Inflammatory macrophage treated with lipopolysaccharide for 4 hours (primary cell): Measurements from ENCODE around the gene PHEX.

Experiments
- DNase-seq: peaks from one replicate; pipeline ENCODE4 v3.0.0-alpha.2; 2020

The PHEX gene

GRCh38 chrX:22163326-22163725 lies 131.2 kb downstream of the PHEX start:
- DNase-seq: no peak

- no peak for DNase-seq
Measured at GRCh38 chrX:22164770-22165388, 132.8 kb downstream of the PHEX start.

GRCh38 chrX:22165732-22166457 lies 133.8 kb downstream of the PHEX start:
- DNase-seq: no peak

GRCh38 chrX:22171287-22172060 lies 139.3 kb downstream of the PHEX start:
- DNase-seq: no peak

GRCh38 chrX:22173966-22174365 lies 141.8 kb downstream of the PHEX start:
- no peak for DNase-seq

GRCh38 chrX:22177950-22178515 lies 145.9 kb downstream of the PHEX start:
- no peak for DNase-seq

- DNase-seq: no peak
Measured at GRCh38 chrX:22184096-22184495, 152.0 kb downstream of the PHEX start.

- DNase-seq: no peak
Measured at GRCh38 chrX:22186165-22186564, 154.0 kb downstream of the PHEX start.

GRCh38 chrX:22192419-22193060 lies 160.4 kb downstream of the PHEX start:
- peak; percentile 42 for DNase-seq

GRCh38 chrX:22193851-22194659 lies 161.9 kb downstream of the PHEX start:
- DNase-seq: no peak

GRCh38 chrX:22194660-22194945 lies 162.5 kb downstream of the PHEX start:
- no peak for DNase-seq

GRCh38 chrX:22196149-22196548 lies 164.0 kb downstream of the PHEX start:
- DNase-seq: no peak

GRCh38 chrX:22202251-22202650 lies 170.1 kb downstream of the PHEX start:
- no peak for DNase-seq

GRCh38 chrX:22203186-22203585 lies 171.1 kb downstream of the PHEX start:
- no peak for DNase-seq

- no peak for DNase-seq
Measured at GRCh38 chrX:22206781-22207180, 174.7 kb downstream of the PHEX start.

- DNase-seq: no peak
Measured at GRCh38 chrX:22220941-22221340, 188.8 kb downstream of the PHEX start.

GRCh38 chrX:22234380-22234779 lies 202.3 kb downstream of the PHEX start:
- DNase-seq: no peak

- DNase-seq: no peak
Measured at GRCh38 chrX:22237479-22237878, 205.4 kb downstream of the PHEX start.

- no peak for DNase-seq
Measured at GRCh38 chrX:22246620-22247019, 214.5 kb downstream of the PHEX start.

- DNase-seq: no peak
Measured at GRCh38 chrX:22247169-22247568, 215.0 kb downstream of the PHEX start.

- no peak for DNase-seq
Measured at GRCh38 chrX:22248401-22248800, 216.3 kb downstream of the PHEX start.

GRCh38 chrX:22249371-22249770 lies 217.2 kb downstream of the PHEX start:
- no peak for DNase-seq

- no peak for DNase-seq
Measured at GRCh38 chrX:22268706-22269105, 236.6 kb downstream of the PHEX start.
